GM18520 (cell line): ENCODE results near the gene CMTM3.
"Not testable (repeated sequence)": the region's sequence is repeated elsewhere in the genome, so short reads cannot be mapped to it uniquely, and the experiment has no call there.

ENCODE experiments used
- ATAC-seq: cut with Tn5 transposase; IDR thresholded peaks from one replicate; pipeline ENCODE4 v1.9.1; 2021; ENCODE audit not compliant: unreplicated experiment

CMTM3 gene

GRCh38 chr16:66581246-66581952 lies 23.1 kb upstream of the CMTM3 start:
- ATAC-seq, result no peak

GRCh38 chr16:66585481-66586239 lies 18.8 kb upstream of the CMTM3 start:
- no peak for ATAC-seq

DNA sequence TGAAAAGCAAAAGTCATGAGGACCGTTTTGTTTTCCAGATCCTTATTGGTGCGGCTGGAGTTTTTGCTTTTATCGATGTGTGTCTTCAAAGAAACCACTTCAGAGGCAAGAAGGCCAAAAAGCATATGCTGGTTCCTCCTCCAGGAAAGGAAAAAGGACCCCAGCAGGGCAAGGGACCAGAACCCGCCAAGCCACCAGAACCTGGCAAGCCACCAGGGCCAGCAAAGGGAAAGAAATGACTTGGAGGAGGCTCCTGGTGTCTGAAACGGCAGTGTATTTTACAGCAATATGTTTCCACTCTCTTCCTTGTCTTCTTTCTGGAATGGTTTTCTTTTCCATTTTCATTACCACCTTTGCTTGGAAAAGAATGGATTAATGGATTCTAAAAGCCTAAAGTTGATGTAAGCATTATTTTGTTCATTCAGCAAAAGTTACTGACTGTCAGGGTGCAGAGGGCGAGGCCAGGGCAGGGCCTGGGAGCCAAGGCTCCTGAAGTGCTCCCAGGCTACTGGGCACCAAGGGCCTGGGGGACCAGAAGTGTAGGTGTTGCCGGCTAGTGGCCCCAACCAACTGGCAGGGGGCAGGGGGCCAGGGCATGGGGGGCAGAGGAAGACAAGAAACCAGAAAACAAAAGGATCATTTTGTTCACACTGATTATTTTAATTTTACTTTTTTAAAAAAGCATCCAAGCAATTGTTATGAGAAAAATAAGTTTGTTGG lies 16.5 kb upstream of the CMTM3 start:
- ATAC-seq, result no peak

DNA sequence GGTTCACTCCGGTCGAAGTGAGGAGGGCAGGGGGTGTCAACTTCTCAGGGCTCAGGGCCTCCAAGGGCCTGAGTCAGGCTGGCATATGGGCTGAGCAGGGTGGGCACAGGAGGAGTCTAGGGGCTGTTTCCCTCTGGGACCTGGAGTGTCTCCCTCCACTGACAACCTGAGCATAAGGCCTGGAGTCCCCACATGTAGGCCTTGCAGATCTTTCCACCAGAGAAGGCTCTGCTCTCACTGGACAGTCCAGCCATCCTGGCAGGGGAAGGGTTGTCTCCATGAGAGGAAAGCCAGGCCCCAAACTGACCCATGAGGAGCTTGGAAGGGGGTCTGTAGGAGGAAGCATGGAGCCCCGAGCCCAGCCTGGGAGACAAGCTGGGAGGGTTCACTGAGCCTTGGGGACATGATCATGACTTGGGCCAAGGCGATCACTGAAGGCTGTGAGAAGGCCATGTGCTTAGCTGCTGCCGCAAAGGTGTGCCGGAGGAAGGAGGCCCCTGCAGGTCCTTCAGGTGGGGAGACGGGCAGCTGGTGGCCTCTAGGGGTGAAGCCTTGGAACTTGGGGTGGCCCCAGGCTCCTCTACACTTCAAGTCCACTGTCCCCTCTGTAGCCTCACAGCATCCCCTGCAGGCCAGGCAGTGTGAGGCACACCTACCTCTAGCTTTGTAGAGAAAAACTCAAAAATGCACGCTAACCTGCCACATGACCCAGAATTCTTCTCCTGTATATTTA lies 15.4 kb upstream of the CMTM3 start:
- no peak for ATAC-seq

DNA sequence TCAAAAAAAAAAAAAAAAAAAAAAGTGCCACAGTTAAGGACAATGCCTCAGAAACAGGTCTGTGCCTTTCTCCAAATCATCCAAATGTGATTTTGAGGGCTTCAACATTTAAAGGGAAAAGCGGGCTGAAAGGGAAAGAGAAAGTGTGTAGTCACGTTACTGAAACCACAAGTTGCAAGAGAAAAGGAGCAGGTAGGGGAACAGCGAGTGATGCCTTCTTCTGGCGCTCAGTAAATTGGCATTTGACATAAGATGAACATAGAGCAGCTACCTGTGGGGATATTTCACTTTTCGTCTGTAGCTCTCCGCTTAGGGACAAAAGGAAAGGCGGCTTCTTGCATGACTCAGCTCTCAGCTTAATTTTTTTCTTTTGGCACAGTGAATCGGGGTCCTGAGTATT lies 14.2 kb upstream of the CMTM3 start:
- no peak for ATAC-seq

- ATAC-seq, result no peak
Observed at GRCh38 chr16:66591018-66591417, 13.5 kb upstream of the CMTM3 start.

DNA sequence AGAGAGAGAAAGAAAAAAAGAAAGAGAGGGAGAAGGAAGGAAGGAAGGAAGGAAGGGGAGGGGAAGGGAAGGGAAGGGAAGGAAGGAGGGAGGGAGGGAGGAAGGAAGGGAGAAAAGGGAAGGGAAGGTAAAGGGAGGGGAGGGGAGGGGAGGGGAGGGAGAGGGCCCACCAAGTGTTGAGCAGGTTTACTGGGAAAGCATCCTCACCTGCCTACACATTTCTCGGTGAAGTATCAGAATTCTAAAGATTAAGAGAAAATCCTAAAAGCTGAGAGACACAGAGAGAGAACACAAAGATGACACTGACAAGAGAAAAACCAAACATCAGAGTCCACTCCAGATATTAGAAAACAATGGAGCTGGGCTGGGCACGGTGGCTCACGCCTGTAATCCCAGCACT lies 12.3 kb upstream of the CMTM3 start:
- no peak for ATAC-seq

DNA sequence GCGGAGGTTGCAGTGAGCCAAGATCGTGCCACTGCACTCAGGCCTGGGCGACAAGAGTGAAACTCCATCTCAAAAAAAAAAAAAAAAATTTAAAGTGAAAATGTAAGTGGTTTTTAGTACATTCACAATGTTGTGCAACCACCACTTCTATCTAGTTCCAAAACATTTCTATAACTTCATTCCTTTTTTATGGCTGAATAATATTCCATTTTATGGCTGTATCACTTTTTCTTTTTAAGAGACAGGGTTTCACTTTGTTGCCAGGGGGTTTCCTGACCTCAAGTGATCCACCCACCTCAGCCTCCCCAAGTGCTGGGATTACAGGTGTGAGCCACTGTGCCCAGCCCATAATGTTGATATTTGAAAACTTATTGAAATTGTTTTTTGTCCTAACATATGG lies 11.7 kb upstream of the CMTM3 start:
- ATAC-seq, result no peak

DNA sequence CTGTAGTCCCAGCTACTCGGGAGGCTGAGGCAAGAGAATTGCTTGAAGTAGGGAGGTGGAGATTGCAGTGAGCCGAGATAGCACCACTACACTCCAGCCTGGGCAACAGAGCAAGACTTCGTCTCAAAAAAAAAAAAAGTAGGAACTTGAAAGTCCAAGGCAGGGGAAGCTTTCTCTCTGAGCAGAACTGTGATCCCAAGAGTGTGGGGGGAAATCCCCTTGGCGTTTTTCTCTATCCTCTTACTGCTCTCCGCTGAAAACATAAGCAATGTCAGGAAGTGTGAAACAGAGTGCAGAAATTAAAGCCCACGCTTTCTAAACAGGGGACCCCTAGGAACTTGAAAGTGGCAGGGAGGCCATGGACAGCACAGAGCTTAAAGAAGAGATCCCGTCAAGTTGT lies 9.8 kb upstream of the CMTM3 start:
- no peak for ATAC-seq

- not testable (repeated sequence) for ATAC-seq
Observed at GRCh38 chr16:66596559-66596958, 7.9 kb upstream of the CMTM3 start.

DNA sequence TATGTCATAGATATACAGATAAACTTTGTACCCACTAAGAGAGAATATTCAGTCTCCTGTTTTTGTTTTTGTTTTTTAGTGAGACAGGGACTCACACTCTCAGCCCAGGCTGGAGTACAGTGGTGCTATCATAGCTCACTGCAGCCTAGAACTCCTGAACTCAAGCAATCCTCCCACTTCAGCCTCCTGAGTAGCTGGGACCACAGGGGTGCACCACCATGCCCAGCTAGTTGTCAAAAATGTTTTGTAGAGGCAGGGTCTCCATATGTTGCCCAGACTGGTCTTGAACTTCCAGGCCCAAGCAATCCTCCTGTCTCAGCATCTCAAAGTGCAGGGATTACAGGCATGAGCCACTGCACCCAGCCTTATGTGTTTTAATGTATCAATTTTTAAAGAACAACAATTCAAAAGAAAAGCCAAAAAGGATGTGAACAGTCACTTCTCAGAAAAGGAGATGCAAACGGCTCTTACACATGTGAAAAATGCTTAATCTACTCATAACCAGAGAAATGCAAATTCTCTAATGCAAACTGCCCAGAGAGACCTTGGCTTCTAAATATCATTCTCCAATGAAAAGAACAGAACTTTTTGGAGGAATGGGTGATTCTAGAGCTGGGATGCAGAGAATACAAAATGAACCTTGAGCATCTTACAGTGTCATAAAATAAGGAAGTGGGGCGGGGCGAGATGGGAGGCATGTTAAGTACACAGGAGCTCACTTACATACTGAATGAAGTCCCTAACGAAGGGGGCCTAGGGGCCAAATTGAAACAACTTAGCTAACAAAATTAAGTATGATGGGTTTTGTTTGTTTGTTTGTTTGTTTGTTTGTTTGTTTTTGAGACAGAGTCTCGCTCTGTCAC lies 7.3 kb upstream of the CMTM3 start:
- ATAC-seq, result no peak

- no peak for ATAC-seq
Observed at GRCh38 chr16:66598111-66598510, 6.4 kb upstream of the CMTM3 start.

GRCh38 chr16:66599726-66600125 lies 4.8 kb upstream of the CMTM3 start:
- ATAC-seq, result no peak

GRCh38 chr16:66600477-66600876 lies 4.0 kb upstream of the CMTM3 start:
- ATAC-seq, result no peak

DNA sequence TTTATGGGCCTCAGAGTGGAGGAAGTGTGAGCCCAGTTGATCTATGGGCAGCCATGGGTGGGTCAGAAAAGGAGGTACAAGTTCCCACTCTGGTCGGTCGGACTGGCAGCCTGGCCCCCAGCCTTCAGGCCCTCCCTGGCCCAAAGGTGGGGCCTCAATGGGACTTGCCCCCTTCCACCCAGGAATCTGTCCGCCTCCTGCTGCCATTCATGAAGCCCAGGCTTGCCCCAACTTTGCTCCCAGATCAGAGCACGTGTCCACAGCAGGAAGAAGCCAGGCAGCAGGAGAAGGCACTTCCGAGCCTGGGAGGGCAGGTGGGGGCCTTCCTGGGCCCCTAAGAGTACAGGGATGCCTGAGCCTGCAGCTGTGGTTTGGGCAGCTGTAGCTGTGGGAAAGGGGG lies 3.0 kb upstream of the CMTM3 start:
- no peak for ATAC-seq

DNA sequence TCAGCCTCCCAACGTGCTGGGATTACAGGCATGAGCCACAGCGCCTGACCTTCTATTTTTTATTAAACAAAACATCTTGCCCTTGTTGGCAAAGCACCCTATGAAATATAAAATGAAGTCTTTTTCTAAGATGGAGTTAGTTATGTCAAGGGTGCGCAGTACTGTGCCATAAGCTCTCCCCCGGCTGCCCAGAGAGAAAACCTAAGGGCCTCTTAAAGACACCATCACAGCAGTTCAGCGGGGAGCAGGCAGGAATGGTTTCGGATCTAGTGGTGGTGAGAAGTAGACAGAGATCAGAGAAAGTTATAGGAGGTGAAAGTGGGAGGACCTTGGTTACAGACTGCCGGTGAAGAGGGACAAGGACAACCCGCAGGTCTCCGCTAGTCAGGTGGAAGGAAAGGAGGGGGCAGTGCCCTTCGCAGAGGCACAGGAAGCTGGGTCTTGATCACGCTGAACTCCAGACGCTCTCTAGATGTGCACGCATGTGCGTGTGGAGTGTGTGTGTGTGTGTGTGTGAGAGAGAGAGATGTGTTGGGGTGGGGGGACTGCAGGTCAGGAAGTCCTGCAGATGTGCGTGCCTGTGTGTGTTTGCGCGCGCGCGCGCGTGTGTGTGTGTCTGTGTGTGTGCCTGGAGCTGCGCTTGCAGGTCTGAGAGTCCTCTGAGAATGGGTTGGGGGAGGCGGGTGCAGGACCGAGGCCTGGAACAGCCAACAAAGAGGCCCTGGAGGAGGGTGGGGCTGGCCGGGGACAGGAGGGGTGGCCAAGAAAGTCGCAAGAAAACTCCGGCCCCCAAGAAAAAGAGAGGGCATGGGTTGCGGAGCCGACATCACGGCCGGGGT lies 748 bp upstream of the CMTM3 start:
- ATAC-seq, result no peak

- no peak for ATAC-seq
Observed at GRCh38 chr16:66605177-66605978, 874 bp downstream of the CMTM3 start.

DNA sequence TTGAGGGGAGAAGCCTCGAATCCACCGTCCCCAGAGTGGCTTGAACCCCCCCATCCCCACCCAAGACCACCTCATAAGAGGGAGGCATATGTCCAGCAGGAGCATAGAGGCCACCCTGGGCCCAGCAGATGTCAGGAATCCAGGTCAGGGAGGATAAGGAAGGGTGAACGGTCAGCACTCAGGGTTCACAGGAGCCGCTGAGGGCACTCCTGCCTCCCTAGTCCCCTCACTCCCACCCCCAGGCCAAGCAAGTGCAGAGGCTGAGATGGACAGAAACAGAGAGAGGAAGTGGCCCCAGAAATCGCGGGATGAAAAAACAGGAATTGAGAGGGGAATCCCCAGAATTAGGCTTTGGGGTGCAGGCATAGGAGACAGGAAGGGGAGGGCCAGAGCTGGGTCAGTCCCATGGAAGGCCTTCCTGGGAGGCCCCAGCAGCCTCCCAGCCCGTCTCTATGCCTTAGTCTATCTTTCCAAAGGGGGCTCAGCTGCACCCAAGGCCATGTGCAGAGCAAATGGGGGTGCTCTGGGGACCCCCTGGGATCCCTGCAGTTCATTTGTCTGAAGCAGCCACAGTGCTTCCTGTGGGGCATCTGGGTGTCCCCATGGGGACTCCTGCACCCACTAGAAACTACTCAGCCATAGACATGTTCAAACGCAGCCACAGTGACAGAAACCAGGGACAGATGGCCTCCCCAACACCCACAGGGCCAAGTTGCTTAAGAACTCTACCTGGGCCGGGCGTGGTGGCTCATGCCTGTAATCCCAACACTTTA lies 1.7 kb downstream of the CMTM3 start:
- peak; percentile 55 for ATAC-seq
